NCI-H2081 (cell line): ENCODE data around the gene NT5DC2.

ENCODE experiments used
- DNase-seq, 2 experiments: peaks; one replicate each; lab custom pipeline; 2025; lab: John Stamatoyannopoulos, UW

Gene NT5DC2

GRCh38 chr3:52487788-52488691 is 45.6 kb downstream of the NT5DC2 start:
- DNase-seq = no peak

GRCh38 chr3:52487050-52487787 is 46.4 kb downstream of the NT5DC2 start:
- DNase-seq = no peak

GRCh38 chr3:52484680-52485461 is 48.8 kb downstream of the NT5DC2 start:
- DNase-seq = no peak

- no peak for DNase-seq
Measured at GRCh38 chr3:52483577-52484381, 49.9 kb downstream of the NT5DC2 start.

- DNase-seq = no peak
Measured at GRCh38 chr3:52483081-52483480, 50.6 kb downstream of the NT5DC2 start.

- DNase-seq = no peak
Measured at GRCh38 chr3:52481819-52482521, 51.7 kb downstream of the NT5DC2 start.

- no peak for DNase-seq
Measured at GRCh38 chr3:52480768-52481715, 52.6 kb downstream of the NT5DC2 start.

- no peak for DNase-seq
Measured at GRCh38 chr3:52479877-52480575, 53.6 kb downstream of the NT5DC2 start.

GRCh38 chr3:52479037-52479876 is 54.4 kb downstream of the NT5DC2 start:
- no peak for DNase-seq

GRCh38 chr3:52477796-52478095 is 55.9 kb downstream of the NT5DC2 start:
- DNase-seq = no peak

GRCh38 chr3:52477076-52477795 is 56.4 kb downstream of the NT5DC2 start:
- no peak for DNase-seq
